RWPE1 (cell line): ENCODE measurements around the gene GAB4.

Source experiments
- CTCF ChIA-PET: fragments of 350-600 bp; sonication (Branson Sonifier 250); formaldehyde crosslinking; extraction: SDS; loops from one replicate; lab custom pipeline; 2021; lab: Yijun Ruan, JAX
- POLR2A ChIA-PET: fragments of 400-600 bp; formaldehyde crosslinking; extraction: SDS; loops from one replicate; lab custom pipeline; 2020; ENCODE audit warnings: antibody characterized with exemption; ENCODE audit not compliant: low non-redundant PET; lab: Yijun Ruan, JAX
- DNase-seq: peaks from one replicate; pipeline ENCODE4 v3.0.0; 2012; ENCODE audit warnings: low spot score
- H3K27ac ChIP-seq: fragments of 450-650 bp; 2 replicates; pipeline ENCODE4 v1.5.1; 2017
- TF ChIP-seq, protein P1 (sequence below): fragments of 450-650 bp; conservative IDR thresholded peaks from 2 replicates; pipeline ENCODE4 v1.5.1; 2017; ENCODE audit warnings: low read depth, mild to moderate bottlenecking

Gene GAB4

DNA sequence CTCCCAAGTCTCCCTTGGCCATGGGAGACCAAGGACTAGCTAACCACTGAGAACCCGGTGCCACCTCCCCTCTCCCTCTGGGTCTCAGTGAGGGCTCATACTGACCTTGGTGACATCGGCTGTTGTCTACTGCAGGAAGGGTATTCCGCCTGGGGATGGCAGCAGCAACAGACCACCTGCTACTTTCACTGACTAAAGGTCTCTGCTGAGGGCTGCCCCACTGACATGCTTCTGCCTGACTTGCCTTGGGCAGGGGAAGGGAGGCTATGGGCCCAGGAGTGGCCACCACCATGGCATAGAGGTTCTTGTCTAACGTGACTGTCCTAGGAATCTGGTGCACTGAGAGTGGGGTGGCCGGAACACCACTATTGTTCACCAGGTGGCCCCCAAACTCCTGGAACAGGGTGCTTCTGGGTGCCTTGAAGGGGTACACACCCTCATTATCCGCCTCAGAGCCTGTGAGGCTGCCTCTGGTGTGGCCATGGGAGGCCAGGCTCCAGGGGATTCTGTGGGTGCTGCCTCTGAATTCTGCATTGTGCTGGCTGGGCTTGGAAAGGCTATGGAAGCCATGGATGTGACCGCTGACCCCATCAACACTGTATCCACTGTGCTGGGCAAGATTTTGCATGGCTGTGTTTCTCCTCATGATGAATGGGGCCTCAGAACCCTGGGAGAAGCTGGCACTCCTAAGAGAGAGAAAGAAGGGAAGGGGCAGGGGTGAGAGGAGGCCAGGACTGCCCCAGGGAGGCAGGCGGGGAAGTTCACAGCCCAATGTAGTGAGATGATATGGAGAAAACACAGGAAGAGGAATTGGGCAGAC, 38.3 kb downstream of the GAB4 start:
- CTCF ChIA-PET: no interaction called here

DNA sequence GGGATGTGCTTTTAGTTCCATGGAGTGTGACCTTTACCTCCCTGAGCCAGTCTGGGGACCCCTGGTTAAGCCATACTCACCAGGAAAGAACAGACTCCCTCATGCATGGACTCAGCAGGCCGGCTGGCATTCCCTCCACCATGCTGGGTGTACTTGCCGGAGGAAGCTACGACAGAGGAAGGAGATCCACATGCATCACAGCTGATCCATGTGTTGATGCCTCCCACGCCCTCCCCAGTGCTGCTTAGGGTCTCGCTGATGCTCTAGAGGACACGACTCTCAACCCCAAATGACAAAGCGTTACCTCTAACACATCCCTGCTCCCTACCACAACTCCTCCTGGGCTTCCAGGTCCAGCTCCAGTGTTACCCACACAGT, 39.8 kb downstream of the GAB4 start:
- CTCF ChIA-PET: no interaction called here

More for the DNA sequence above, 38.3 kb downstream of the GAB4 start:
- DNase-seq: no peak
- no peak overlapping the region for H3K27ac ChIP-seq
- POLR2A ChIA-PET: no interaction called here
- TF ChIP-seq, protein P1, sequence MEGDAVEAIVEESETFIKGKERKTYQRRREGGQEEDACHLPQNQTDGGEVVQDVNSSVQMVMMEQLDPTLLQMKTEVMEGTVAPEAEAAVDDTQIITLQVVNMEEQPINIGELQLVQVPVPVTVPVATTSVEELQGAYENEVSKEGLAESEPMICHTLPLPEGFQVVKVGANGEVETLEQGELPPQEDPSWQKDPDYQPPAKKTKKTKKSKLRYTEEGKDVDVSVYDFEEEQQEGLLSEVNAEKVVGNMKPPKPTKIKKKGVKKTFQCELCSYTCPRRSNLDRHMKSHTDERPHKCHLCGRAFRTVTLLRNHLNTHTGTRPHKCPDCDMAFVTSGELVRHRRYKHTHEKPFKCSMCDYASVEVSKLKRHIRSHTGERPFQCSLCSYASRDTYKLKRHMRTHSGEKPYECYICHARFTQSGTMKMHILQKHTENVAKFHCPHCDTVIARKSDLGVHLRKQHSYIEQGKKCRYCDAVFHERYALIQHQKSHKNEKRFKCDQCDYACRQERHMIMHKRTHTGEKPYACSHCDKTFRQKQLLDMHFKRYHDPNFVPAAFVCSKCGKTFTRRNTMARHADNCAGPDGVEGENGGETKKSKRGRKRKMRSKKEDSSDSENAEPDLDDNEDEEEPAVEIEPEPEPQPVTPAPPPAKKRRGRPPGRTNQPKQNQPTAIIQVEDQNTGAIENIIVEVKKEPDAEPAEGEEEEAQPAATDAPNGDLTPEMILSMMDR: no peak

GRCh38 chr22:16967453-16968217, 40.4 kb downstream of the GAB4 start:
- TF ChIP-seq, protein P1: no peak
- POLR2A ChIA-PET: no interaction called here
- no peak for DNase-seq
- H3K27ac ChIP-seq: no peak overlapping the region
- CTCF ChIA-PET: no interaction called here

More for the DNA sequence above, 39.8 kb downstream of the GAB4 start:
- no peak overlapping the region for H3K27ac ChIP-seq
- TF ChIP-seq, protein P1: no peak
- no peak for DNase-seq
- POLR2A ChIA-PET: no interaction called here

- no peak overlapping the region for H3K27ac ChIP-seq
- CTCF ChIA-PET: no interaction called here
- DNase-seq: no peak
- POLR2A ChIA-PET: no interaction called here
- TF ChIP-seq, protein P1: no peak
These were observed 41.8 kb downstream of the GAB4 start for GRCh38 chr22:16966251-16966650.

DNA sequence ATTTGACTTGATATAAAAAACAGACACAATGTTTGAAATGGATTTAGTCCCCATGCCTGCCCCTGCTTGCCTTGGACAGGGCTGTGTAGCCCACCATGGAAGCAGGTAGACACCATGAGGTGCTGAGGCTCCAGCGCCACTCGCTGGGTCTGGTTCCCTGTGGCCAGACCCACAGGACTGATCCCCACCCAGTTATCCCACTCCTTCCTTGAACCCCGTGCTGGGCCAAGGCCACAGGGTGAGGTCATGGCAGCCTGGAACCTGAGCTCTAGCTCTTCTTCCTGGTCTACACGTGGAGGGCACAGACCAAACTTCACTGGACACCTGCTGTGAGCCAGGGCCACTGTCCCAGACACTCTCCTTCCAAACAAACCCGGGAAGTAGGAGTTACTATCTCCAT, 42.5 kb downstream of the GAB4 start:
- ChIA-PET POLR2A (no interaction called here), CTCF (no interaction called here)
- DNase-seq: no peak
- TF ChIP-seq, protein P1: no peak
- no peak overlapping the region for H3K27ac ChIP-seq

DNA sequence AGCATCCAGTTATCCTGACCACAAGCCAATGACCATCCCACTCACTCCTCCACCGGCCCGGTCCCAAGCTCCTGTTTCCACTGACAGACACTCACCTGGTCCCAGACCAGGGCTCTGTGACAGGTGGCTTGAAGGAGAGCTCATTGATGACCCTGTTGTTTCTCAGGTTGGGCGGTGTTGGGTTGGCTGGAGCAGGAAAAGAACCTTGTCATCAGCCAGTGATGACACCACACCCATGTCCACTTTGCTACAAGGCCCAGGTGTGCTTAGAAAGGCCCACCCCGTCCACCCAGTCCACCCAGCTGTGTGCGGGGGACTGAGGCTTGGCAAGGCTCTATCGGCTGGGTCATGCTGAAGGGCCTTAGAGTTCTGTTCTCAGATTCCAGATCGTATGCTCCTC, 42.9 kb downstream of the GAB4 start:
- ChIA-PET POLR2A (no interaction called here), CTCF (no interaction called here)
- TF ChIP-seq, protein P1: no peak
- no peak overlapping the region for H3K27ac ChIP-seq
- DNase-seq: no peak
